Measurements from ENCODE around the gene CD300LG. TPM values are rescaled to one million over a fixed set of nuclear protein-coding genes. Genes with fewer than 3 reads are reported as not detected.

CD300LG gene
- total RNA-seq, 1 donor from 2014 or later = 1.6 TPM

DNA sequence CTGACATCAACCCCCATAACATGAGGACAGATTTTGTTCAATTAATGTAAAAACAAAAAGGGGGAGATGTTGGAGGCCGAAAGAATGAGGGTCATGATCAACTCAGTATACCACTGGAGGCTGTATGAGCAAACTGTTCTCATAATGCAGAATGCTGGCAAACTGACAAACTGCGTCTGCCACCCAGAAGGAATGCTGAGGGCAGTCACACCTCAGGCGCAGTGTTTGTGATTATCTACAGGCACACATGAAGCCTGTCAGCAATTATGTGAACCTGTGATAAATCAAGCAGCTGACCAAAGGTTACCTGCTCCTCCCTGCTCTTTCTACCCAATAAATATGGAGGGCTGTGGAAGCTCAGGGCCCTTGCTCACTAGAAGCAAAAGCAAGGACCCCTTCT, 27.3 kb downstream of the CD300LG start:
- no peaks in the 10 kb centered on the region for H3K9me3 ChIP-seq (ENCODE audit: control insufficient read depth in 3 of 3, low read length in 3 of 3)
- no peak overlapping the region for H3K9ac ChIP-seq (ENCODE audit: low read depth in 1 of 3, low read length in 3 of 3)
- peaks cover 7 to 11% (median 9%) of the 10 kb centered on the region in 3 donors for H3K4me1 ChIP-seq (ENCODE audit: control insufficient read depth in 3 of 3, insufficient read depth in 3 of 3, low read length in 3 of 3)
- no peaks in the 10 kb centered on the region for H3K36me3 ChIP-seq (ENCODE audit: control insufficient read depth in 3 of 3, insufficient read depth in 3 of 3, low read length in 3 of 3)
- H3K27ac ChIP-seq (ENCODE audit: low read depth, low read length) = no peak overlapping the region
- peaks cover 2 to 8% (median 7%) of the 10 kb centered on the region in 3 donors for H3K27me3 ChIP-seq (ENCODE audit: control insufficient read depth in 3 of 3, insufficient read depth in 3 of 3, low read length in 3 of 3)
- H3K4me3 ChIP-seq (ENCODE audit: low read length in 3 of 3) = no peak overlapping the region

DNA sequence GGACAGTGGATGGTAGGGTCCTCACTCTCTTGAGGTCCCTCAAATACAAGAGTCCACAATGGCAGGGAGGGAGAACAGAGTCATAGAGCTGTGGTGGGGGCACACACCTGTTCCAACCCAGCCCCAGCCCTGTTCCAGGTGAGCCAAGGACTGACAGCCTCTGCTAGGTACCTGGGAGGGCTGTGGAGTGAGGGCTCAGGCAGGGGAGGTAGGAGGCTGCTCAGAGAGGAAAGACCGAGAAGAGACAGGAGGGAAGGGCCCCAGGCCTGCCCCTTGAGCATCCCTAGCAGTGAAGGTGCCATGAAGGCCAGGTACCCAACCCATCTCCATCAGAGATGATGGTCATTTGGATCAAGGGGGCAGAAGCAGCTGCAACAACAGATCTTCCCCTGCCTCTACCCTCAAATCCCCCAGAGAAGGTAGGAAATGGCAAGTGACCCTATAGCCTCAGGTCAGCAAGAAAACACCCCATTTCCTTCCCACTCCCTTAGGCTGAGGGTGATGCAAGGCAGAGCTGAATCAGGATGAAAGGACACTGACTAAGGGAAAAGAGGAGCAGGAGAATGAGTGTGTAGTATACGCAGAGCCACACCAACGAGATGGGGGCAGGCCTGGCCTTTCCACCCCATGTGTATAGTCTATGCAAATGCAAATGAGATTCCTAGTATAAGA, 28.6 kb downstream of the CD300LG start:
- no peak overlapping the region for H3K4me3 ChIP-seq (ENCODE audit: low read length in 3 of 3)
- peaks cover 15 to 23% (median 19%) of the 10 kb centered on the region in 3 donors for H3K4me1 ChIP-seq (ENCODE audit: control insufficient read depth in 3 of 3, insufficient read depth in 3 of 3, low read length in 3 of 3)
- no peak overlapping the region for H3K9ac ChIP-seq (ENCODE audit: low read depth in 1 of 3, low read length in 3 of 3)
- H3K9me3 ChIP-seq (ENCODE audit: control insufficient read depth in 3 of 3, low read length in 3 of 3) = no peaks in the 10 kb centered on the region
- no peak overlapping the region for H3K27ac ChIP-seq (ENCODE audit: low read depth, low read length)
- no peaks in the 10 kb centered on the region for H3K36me3 ChIP-seq (ENCODE audit: control insufficient read depth in 3 of 3, insufficient read depth in 3 of 3, low read length in 3 of 3)
- peaks cover 0 to 5% (median 4%) of the 10 kb centered on the region in 3 donors for H3K27me3 ChIP-seq (ENCODE audit: control insufficient read depth in 3 of 3, insufficient read depth in 3 of 3, low read length in 3 of 3)

DNA sequence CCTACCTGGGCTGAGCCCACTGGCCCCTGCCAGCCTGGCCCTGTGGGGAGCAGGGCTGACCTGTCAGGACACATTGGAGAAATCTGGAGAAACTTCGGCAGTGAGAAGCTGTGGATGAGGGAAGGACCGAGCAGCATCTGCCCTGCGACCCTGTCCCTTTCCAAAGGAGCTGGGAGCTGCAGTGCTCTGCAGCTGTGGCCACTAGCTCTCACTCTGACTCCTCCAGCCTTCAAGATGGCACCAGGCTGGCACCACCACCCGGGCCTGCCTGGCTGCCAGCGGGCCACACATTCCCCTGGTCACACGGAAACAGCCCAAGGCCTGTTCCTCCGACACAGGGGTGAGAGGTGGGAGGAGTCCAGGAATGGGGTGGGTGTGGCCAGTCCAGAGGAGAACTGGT, 30.1 kb downstream of the CD300LG start:
- Histone ChIP-seq H3K4me1 (ENCODE audit: control insufficient read depth in 3 of 3, insufficient read depth in 3 of 3, low read length in 3 of 3) (peaks cover 15 to 23% (median 19%) of the 10 kb centered on the region in 3 donors), H3K9ac (ENCODE audit: low read depth in 1 of 3, low read length in 3 of 3) (no peak overlapping the region), H3K27me3 (ENCODE audit: control insufficient read depth in 3 of 3, insufficient read depth in 3 of 3, low read length in 3 of 3) (peaks cover 0 to 5% (median 3%) of the 10 kb centered on the region in 3 donors), H3K36me3 (ENCODE audit: control insufficient read depth in 3 of 3, insufficient read depth in 3 of 3, low read length in 3 of 3) (peaks cover 0 to 2% (median 0%) of the 10 kb centered on the region in 3 donors), H3K9me3 (ENCODE audit: control insufficient read depth in 3 of 3, low read length in 3 of 3) (no peaks in the 10 kb centered on the region), H3K27ac (ENCODE audit: low read depth, low read length) (no peak overlapping the region), H3K4me3 (ENCODE audit: low read length in 3 of 3) (no peak overlapping the region)

DNA sequence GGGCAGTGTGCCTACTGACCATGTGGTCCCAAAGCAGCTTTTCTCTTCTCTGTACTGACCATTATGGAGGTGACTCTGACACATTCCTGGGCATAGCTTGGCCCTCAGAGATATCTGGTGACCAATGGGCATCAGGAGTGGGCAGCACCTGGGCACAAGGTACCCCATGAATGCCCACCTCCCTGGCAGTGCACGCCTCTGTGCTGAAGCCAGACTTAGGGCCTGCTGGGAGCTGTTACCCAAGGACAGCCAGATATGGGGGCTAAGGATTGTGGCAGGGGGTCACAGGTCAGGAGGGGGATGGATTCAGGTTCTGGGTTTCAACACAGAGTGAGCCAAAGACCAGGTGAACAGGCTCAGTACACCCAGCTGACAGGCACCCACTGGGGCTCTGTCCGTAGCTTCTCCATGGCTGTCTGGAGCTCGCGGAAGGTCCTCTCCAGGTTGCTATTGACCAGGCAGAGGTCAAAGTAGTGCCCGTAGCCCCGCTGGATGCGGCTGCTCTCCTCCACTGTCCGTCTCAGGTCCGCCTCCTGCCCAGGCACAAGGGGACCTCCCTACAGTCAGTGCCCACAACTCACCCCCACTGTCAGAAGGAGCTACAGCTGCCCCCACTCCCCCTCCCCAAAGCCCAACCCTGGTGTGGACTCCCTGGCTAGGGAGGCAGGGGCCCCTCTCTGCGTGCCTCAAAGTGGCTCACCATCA, 30.6 kb downstream of the CD300LG start:
- H3K27ac ChIP-seq (ENCODE audit: low read depth, low read length) = no peak overlapping the region
- H3K4me1 ChIP-seq (ENCODE audit: control insufficient read depth in 3 of 3, insufficient read depth in 3 of 3, low read length in 3 of 3) = peaks cover 15 to 23% (median 19%) of the 10 kb centered on the region in 3 donors
- H3K27me3 ChIP-seq (ENCODE audit: control insufficient read depth in 3 of 3, insufficient read depth in 3 of 3, low read length in 3 of 3) = peaks cover 0 to 5% (median 3%) of the 10 kb centered on the region in 3 donors
- no peak overlapping the region for H3K4me3 ChIP-seq (ENCODE audit: low read length in 3 of 3)
- H3K9me3 ChIP-seq (ENCODE audit: control insufficient read depth in 3 of 3, low read length in 3 of 3) = no peaks in the 10 kb centered on the region
- peaks cover 0 to 2% (median 0%) of the 10 kb centered on the region in 3 donors for H3K36me3 ChIP-seq (ENCODE audit: control insufficient read depth in 3 of 3, insufficient read depth in 3 of 3, low read length in 3 of 3)
- peak overlapping the region in 1 of 3 donors; percentile 6 for H3K9ac ChIP-seq (ENCODE audit: low read depth in 1 of 3, low read length in 3 of 3)

DNA sequence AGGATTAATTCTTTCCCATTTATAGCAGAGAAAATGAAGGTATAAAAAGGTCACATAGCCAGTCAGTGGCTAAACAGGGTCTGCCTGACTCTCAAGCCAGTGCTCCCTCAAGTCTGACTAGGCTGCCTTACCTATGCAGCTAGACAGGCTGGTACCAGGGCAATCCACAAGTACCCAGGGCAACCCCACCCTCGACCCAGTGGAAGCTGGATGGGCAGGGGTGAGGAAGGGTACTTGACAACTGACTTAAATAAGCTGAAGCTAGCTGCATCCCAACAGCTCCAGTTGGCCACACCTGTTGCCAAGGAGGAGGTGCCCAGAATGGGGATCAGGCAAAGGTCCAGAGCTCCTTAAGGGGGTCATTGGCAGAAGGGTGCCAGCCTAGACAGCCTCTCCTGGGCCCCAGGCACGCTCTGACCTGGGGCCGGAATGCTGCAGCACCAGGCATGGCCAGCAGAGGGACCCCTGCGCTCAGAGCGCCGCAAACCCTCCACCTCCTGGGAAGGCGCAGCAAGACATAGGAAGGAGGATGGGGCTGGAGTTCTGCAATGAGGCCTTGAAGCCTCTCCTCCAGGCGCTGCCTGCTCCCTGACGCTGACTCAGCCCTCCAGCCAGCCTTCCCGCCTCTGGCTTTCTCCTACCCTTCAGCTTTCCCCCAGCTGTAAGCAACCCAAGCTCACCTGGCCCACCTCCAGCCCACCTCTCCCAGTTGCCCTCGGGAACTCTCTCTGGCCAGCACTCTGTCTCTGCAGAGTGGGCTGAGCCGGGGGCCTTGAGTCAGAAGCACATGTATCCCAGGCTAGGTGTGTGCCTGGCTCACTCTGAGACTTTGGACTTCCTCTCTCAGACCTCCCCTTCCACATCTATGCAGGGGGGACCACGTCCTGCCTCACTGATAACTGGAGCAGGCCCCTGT, 31.5 kb downstream of the CD300LG start:
- Histone ChIP-seq H3K4me3 (ENCODE audit: low read length in 3 of 3) (no peak overlapping the region), H3K27ac (ENCODE audit: low read depth, low read length) (no peak overlapping the region), H3K36me3 (ENCODE audit: control insufficient read depth in 3 of 3, insufficient read depth in 3 of 3, low read length in 3 of 3) (peaks cover 0 to 3% (median 0%) of the 10 kb centered on the region in 3 donors)

DNA sequence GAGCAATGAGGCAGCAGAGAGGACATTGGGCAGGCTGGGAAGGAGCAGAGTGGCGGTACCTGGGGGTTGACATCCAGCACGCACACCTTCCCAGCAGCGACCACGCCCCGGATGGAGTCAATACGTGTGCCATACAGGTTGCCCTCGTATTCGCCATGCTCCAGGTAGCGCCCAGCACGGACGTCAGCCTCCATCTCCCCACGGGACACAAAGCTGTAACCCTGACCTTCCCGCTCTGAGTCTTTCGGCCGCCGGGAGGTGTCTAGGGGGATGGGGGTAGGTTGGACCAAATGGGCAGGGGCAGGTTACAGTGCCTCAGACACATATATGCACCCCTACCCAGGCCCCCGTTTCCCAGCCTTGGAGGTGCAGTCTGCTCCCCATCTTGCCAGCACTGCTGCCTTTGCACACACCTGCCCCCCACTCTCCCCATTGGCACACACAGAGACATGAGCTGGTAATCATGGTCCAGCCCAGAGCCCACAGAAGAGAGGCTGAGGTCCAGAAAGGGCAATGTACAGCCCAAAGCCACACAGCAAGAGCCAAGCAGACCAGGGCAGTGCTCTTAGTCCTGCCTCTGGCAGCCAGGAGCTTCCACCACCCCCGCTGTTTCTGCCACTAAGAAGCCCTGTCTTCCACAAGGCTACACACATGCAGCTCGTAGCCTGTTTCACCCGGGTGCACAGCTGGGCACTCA, 32.9 kb downstream of the CD300LG start:
- Histone ChIP-seq H3K27me3 (ENCODE audit: control insufficient read depth in 3 of 3, insufficient read depth in 3 of 3, low read length in 3 of 3) (peaks cover 0 to 5% (median 3%) of the 10 kb centered on the region in 3 donors), H3K9me3 (ENCODE audit: control insufficient read depth in 3 of 3, low read length in 3 of 3) (no peaks in the 10 kb centered on the region), H3K9ac (ENCODE audit: low read depth in 1 of 3, low read length in 3 of 3) (no peak overlapping the region), H3K27ac (ENCODE audit: low read depth, low read length) (no peak overlapping the region), H3K36me3 (ENCODE audit: control insufficient read depth in 3 of 3, insufficient read depth in 3 of 3, low read length in 3 of 3) (peaks cover 0 to 3% (median 0%) of the 10 kb centered on the region in 3 donors), H3K4me3 (ENCODE audit: low read length in 3 of 3) (peak overlapping the region in 1 of 3 donors; percentile 13), H3K4me1 (ENCODE audit: control insufficient read depth in 3 of 3, insufficient read depth in 3 of 3, low read length in 3 of 3) (peaks cover 15 to 23% (median 19%) of the 10 kb centered on the region in 3 donors)

More for the DNA sequence above, 31.5 kb downstream of the CD300LG start:
- Histone ChIP-seq H3K4me1 (ENCODE audit: control insufficient read depth in 3 of 3, insufficient read depth in 3 of 3, low read length in 3 of 3) (peaks cover 15 to 23% (median 19%) of the 10 kb centered on the region in 3 donors), H3K27me3 (ENCODE audit: control insufficient read depth in 3 of 3, insufficient read depth in 3 of 3, low read length in 3 of 3) (peaks cover 0 to 5% (median 3%) of the 10 kb centered on the region in 3 donors), H3K9ac (ENCODE audit: low read depth in 1 of 3, low read length in 3 of 3) (no peak overlapping the region), H3K9me3 (ENCODE audit: control insufficient read depth in 3 of 3, low read length in 3 of 3) (no peaks in the 10 kb centered on the region)

DNA sequence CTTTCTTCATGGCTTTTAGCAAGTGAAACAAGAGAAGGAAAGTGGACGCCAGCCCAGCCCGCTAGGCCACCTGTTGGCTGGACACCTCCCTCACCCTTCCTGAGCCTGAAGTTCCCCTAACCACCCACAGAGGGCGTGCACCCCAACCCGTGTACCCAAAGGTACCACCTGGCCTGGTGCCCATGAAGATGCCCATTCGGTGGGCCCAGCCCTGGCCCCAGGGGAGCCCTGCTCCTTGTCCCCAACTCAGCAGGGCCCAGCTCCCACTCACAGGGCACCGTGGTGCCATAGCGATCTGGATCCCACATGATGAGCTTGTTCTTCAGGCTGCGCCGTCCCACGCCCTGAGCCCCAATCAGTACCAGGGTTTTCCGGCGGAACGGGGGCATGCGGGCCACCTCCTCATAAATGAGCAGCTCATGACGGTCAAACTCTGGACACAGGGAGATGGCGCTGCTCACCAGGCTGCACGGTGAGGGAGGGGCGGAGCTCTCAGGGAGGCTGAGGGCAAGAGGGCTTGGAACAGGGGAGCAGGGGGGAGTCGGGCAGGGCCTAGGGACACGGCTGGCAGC, 33.5 kb downstream of the CD300LG start:
- no peak overlapping the region for H3K9ac ChIP-seq (ENCODE audit: low read depth in 1 of 3, low read length in 3 of 3)
- peaks cover 0 to 5% (median 2%) of the 10 kb centered on the region in 3 donors for H3K27me3 ChIP-seq (ENCODE audit: control insufficient read depth in 3 of 3, insufficient read depth in 3 of 3, low read length in 3 of 3)
- peaks cover 15 to 23% (median 19%) of the 10 kb centered on the region in 3 donors for H3K4me1 ChIP-seq (ENCODE audit: control insufficient read depth in 3 of 3, insufficient read depth in 3 of 3, low read length in 3 of 3)
- H3K27ac ChIP-seq (ENCODE audit: low read depth, low read length) = no peak overlapping the region
- no peaks in the 10 kb centered on the region for H3K9me3 ChIP-seq (ENCODE audit: control insufficient read depth in 3 of 3, low read length in 3 of 3)
- H3K4me3 ChIP-seq (ENCODE audit: low read length in 3 of 3) = no peak overlapping the region
- peaks cover 0 to 3% (median 0%) of the 10 kb centered on the region in 3 donors for H3K36me3 ChIP-seq (ENCODE audit: control insufficient read depth in 3 of 3, insufficient read depth in 3 of 3, low read length in 3 of 3)

DNA sequence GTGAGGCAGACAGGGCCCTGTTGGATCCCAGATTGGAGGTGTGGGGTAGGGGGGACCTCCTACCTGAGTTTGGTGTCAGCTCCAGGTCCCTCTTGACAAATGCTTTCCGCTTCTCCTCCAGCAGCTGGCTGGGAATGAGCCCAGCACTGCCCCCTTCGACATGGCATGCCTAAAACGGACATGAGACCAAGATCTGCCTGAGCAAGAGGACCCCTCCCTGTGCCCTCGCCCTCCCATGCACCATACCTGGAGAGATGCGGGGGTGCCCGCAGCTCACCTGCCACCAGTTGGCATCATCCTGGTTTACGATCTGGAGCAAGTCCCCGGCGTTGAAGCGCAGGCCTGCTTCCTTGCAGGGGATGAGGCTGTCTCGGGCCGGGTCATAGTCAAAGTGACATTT, 34.2 kb downstream of the CD300LG start:
- Histone ChIP-seq H3K36me3 (ENCODE audit: control insufficient read depth in 3 of 3, insufficient read depth in 3 of 3, low read length in 3 of 3) (peaks cover 0 to 3% (median 0%) of the 10 kb centered on the region in 3 donors), H3K27me3 (ENCODE audit: control insufficient read depth in 3 of 3, insufficient read depth in 3 of 3, low read length in 3 of 3) (peaks cover 0 to 5% (median 0%) of the 10 kb centered on the region in 3 donors), H3K9ac (ENCODE audit: low read depth in 1 of 3, low read length in 3 of 3) (no peak overlapping the region), H3K4me1 (ENCODE audit: control insufficient read depth in 3 of 3, insufficient read depth in 3 of 3, low read length in 3 of 3) (peaks cover 15 to 23% (median 19%) of the 10 kb centered on the region in 3 donors), H3K27ac (ENCODE audit: low read depth, low read length) (no peak overlapping the region), H3K4me3 (ENCODE audit: low read length in 3 of 3) (no peak overlapping the region), H3K9me3 (ENCODE audit: control insufficient read depth in 3 of 3, low read length in 3 of 3) (no peaks in the 10 kb centered on the region)

Data from skeletal muscle tissue (tissue), 4 donors.